Measurements from ENCODE around the gene VIPR2. TPM values are rescaled to one million over a fixed set of nuclear protein-coding genes. Genes with fewer than 3 reads are reported as not detected.
"Not testable (repeated sequence)": the region's sequence is repeated elsewhere in the genome, so short reads cannot be mapped to it uniquely, and the experiment has no call there.

VIPR2 gene
- total and polyA plus RNA-seq, 2 donors = 6.9 to 22.8 TPM

- H3K36me3 ChIP-seq (ENCODE audit: control insufficient read depth in 2 of 2, insufficient read depth in 2 of 2, low read length in 1 of 2) = no peaks in the 10 kb centered on the region
- H3K4me1 ChIP-seq (ENCODE audit: control insufficient read depth in 2 of 2, insufficient read depth in 2 of 2, low read length in 2 of 2) = no peaks in the 10 kb centered on the region
- peaks cover 2 to 27% of the 10 kb centered on the region in 2 donors for H3K27me3 ChIP-seq (ENCODE audit: control insufficient read depth in 2 of 2, insufficient read depth in 1 of 2, low read length in 1 of 2)
- no peak overlapping the region for H3K4me3 ChIP-seq (ENCODE audit: low read length in 2 of 2)
- no peak overlapping the region for H3K27ac ChIP-seq (ENCODE audit: low read depth in 1 of 2, low read length in 1 of 2)
- no peak for DNase-seq (ENCODE audit: low read depth in 6 of 9, low spot score in 9 of 9)
- H3K9me3 ChIP-seq (ENCODE audit: control insufficient read depth in 2 of 2, insufficient read depth in 1 of 2, low read length in 1 of 2) = peaks cover 0 to 5% of the 10 kb centered on the region in 2 donors
- WGBS = 94% methylated on average over 13 of the region's 13 CpGs
Observed at GRCh38 chr7:159000070-159000469, 144.6 kb downstream of the VIPR2 start.

- 94% methylated on average over 21 of the region's 21 CpGs for WGBS
- Histone ChIP-seq H3K36me3 (ENCODE audit: control insufficient read depth in 2 of 2, insufficient read depth in 2 of 2, low read length in 1 of 2) (no peaks in the 10 kb centered on the region), H3K27ac (ENCODE audit: low read depth in 1 of 2, low read length in 1 of 2) (no peak overlapping the region), H3K27me3 (ENCODE audit: control insufficient read depth in 2 of 2, insufficient read depth in 1 of 2, low read length in 1 of 2) (peaks cover 2 to 30% of the 10 kb centered on the region in 2 donors), H3K9me3 (ENCODE audit: control insufficient read depth in 2 of 2, insufficient read depth in 1 of 2, low read length in 1 of 2) (peaks cover 0 to 5% of the 10 kb centered on the region in 2 donors), H3K4me3 (ENCODE audit: low read length in 2 of 2) (no peak overlapping the region), H3K4me1 (ENCODE audit: control insufficient read depth in 2 of 2, insufficient read depth in 2 of 2, low read length in 2 of 2) (no peaks in the 10 kb centered on the region)
- DNase-seq (ENCODE audit: low read depth in 6 of 9, low spot score in 9 of 9) = no peak
Observed at GRCh38 chr7:158999496-158999895, 145.2 kb downstream of the VIPR2 start.

- not testable (repeated sequence) for H3K4me3 ChIP-seq (ENCODE audit: low read length in 2 of 2); H3K4me1 ChIP-seq (ENCODE audit: control insufficient read depth in 2 of 2, insufficient read depth in 2 of 2, low read length in 2 of 2); H3K27ac ChIP-seq (ENCODE audit: low read depth in 1 of 2, low read length in 1 of 2); H3K9me3 ChIP-seq (ENCODE audit: control insufficient read depth in 2 of 2, insufficient read depth in 1 of 2, low read length in 1 of 2); DNase-seq (ENCODE audit: low read depth in 6 of 9, low spot score in 9 of 9); H3K36me3 ChIP-seq (ENCODE audit: control insufficient read depth in 2 of 2, insufficient read depth in 2 of 2, low read length in 1 of 2)
- 79% methylated on average over 7 of the region's 9 CpGs for WGBS
- peaks cover 12 to 43% of the 10 kb centered on the region in 2 donors for H3K27me3 ChIP-seq (ENCODE audit: control insufficient read depth in 2 of 2, insufficient read depth in 1 of 2, low read length in 1 of 2)
Observed at GRCh38 chr7:158998261-158998660, 146.4 kb downstream of the VIPR2 start.

GRCh38 chr7:158997471-158997870 lies 147.2 kb downstream of the VIPR2 start:
- peaks cover 17 to 51% of the 10 kb centered on the region in 2 donors for H3K27me3 ChIP-seq (ENCODE audit: control insufficient read depth in 2 of 2, insufficient read depth in 1 of 2, low read length in 1 of 2)

GRCh38 chr7:158997110-158997453 lies 147.6 kb downstream of the VIPR2 start:
- Histone ChIP-seq H3K36me3 (ENCODE audit: control insufficient read depth in 2 of 2, insufficient read depth in 2 of 2, low read length in 1 of 2) (no peaks in the 10 kb centered on the region), H3K4me3 (ENCODE audit: low read length in 2 of 2) (no peak overlapping the region), H3K9me3 (ENCODE audit: control insufficient read depth in 2 of 2, insufficient read depth in 1 of 2, low read length in 1 of 2) (peaks cover 1 to 9% of the 10 kb centered on the region in 2 donors), H3K27me3 (ENCODE audit: control insufficient read depth in 2 of 2, insufficient read depth in 1 of 2, low read length in 1 of 2) (peaks cover 20 to 55% of the 10 kb centered on the region in 2 donors), H3K4me1 (ENCODE audit: control insufficient read depth in 2 of 2, insufficient read depth in 2 of 2, low read length in 2 of 2) (no peaks in the 10 kb centered on the region), H3K27ac (ENCODE audit: low read depth in 1 of 2, low read length in 1 of 2) (no peak overlapping the region)
- DNase-seq (ENCODE audit: low read depth in 6 of 9, low spot score in 9 of 9) = no peak
- 50% methylated on average over 32 of the region's 32 CpGs for WGBS

More at GRCh38 chr7:158997471-158997870, 147.2 kb downstream of the VIPR2 start:
- no peak for DNase-seq (ENCODE audit: low read depth in 6 of 9, low spot score in 9 of 9)
- H3K36me3 ChIP-seq (ENCODE audit: control insufficient read depth in 2 of 2, insufficient read depth in 2 of 2, low read length in 1 of 2) = no peaks in the 10 kb centered on the region
- H3K9me3 ChIP-seq (ENCODE audit: control insufficient read depth in 2 of 2, insufficient read depth in 1 of 2, low read length in 1 of 2) = peaks cover 1 to 9% of the 10 kb centered on the region in 2 donors
- no peak overlapping the region for H3K4me3 ChIP-seq (ENCODE audit: low read length in 2 of 2)
- H3K4me1 ChIP-seq (ENCODE audit: control insufficient read depth in 2 of 2, insufficient read depth in 2 of 2, low read length in 2 of 2) = no peaks in the 10 kb centered on the region
- no peak overlapping the region for H3K27ac ChIP-seq (ENCODE audit: low read depth in 1 of 2, low read length in 1 of 2)
- 87% methylated on average over 22 of the region's 22 CpGs for WGBS

GRCh38 chr7:158996214-158997109 lies 148.2 kb downstream of the VIPR2 start:
- Histone ChIP-seq H3K9me3 (ENCODE audit: control insufficient read depth in 2 of 2, insufficient read depth in 1 of 2, low read length in 1 of 2) (peaks cover 1 to 3% of the 10 kb centered on the region in 2 donors), H3K27me3 (ENCODE audit: control insufficient read depth in 2 of 2, insufficient read depth in 1 of 2, low read length in 1 of 2) (peaks cover 22 to 61% of the 10 kb centered on the region in 2 donors), H3K27ac (ENCODE audit: low read depth in 1 of 2, low read length in 1 of 2) (no peak overlapping the region), H3K4me1 (ENCODE audit: control insufficient read depth in 2 of 2, insufficient read depth in 2 of 2, low read length in 2 of 2) (no peaks in the 10 kb centered on the region), H3K4me3 (ENCODE audit: low read length in 2 of 2) (no peak overlapping the region), H3K36me3 (ENCODE audit: control insufficient read depth in 2 of 2, insufficient read depth in 2 of 2, low read length in 1 of 2) (no peaks in the 10 kb centered on the region)
- DNase-seq (ENCODE audit: low read depth in 6 of 9, low spot score in 9 of 9) = no peak
- 80% methylated on average over 47 of the region's 47 CpGs for WGBS

- 96% methylated on average over 17 of the region's 17 CpGs for WGBS
- H3K4me3 ChIP-seq (ENCODE audit: low read length in 2 of 2) = no peak overlapping the region
- no peak for DNase-seq (ENCODE audit: low read depth in 6 of 9, low spot score in 9 of 9)
- peaks cover 24 to 68% of the 10 kb centered on the region in 2 donors for H3K27me3 ChIP-seq (ENCODE audit: control insufficient read depth in 2 of 2, insufficient read depth in 1 of 2, low read length in 1 of 2)
- no peak overlapping the region for H3K27ac ChIP-seq (ENCODE audit: low read depth in 1 of 2, low read length in 1 of 2)
- H3K9me3 ChIP-seq (ENCODE audit: control insufficient read depth in 2 of 2, insufficient read depth in 1 of 2, low read length in 1 of 2) = peaks cover 1 to 3% of the 10 kb centered on the region in 2 donors
- no peaks in the 10 kb centered on the region for H3K4me1 ChIP-seq (ENCODE audit: control insufficient read depth in 2 of 2, insufficient read depth in 2 of 2, low read length in 2 of 2)
- H3K36me3 ChIP-seq (ENCODE audit: control insufficient read depth in 2 of 2, insufficient read depth in 2 of 2, low read length in 1 of 2) = no peaks in the 10 kb centered on the region
Observed at GRCh38 chr7:158995514-158995913, 149.2 kb downstream of the VIPR2 start.

- WGBS = 95% methylated on average over 6 of the region's 6 CpGs
- Histone ChIP-seq H3K36me3 (ENCODE audit: control insufficient read depth in 2 of 2, insufficient read depth in 2 of 2, low read length in 1 of 2) (no peaks in the 10 kb centered on the region), H3K27me3 (ENCODE audit: control insufficient read depth in 2 of 2, insufficient read depth in 1 of 2, low read length in 1 of 2) (peaks cover 24 to 69% of the 10 kb centered on the region in 2 donors), H3K4me3 (ENCODE audit: low read length in 2 of 2) (no peak overlapping the region), H3K27ac (ENCODE audit: low read depth in 1 of 2, low read length in 1 of 2) (no peak overlapping the region), H3K4me1 (ENCODE audit: control insufficient read depth in 2 of 2, insufficient read depth in 2 of 2, low read length in 2 of 2) (no peaks in the 10 kb centered on the region), H3K9me3 (ENCODE audit: control insufficient read depth in 2 of 2, insufficient read depth in 1 of 2, low read length in 1 of 2) (peaks cover 1 to 3% of the 10 kb centered on the region in 2 donors)
- DNase-seq (ENCODE audit: low read depth in 6 of 9, low spot score in 9 of 9) = no peak
Observed at GRCh38 chr7:158994687-158995086, 150.0 kb downstream of the VIPR2 start.

GRCh38 chr7:158993591-158993990 lies 151.1 kb downstream of the VIPR2 start:
- Histone ChIP-seq H3K36me3 (ENCODE audit: control insufficient read depth in 2 of 2, insufficient read depth in 2 of 2, low read length in 1 of 2) (no peaks in the 10 kb centered on the region), H3K9me3 (ENCODE audit: control insufficient read depth in 2 of 2, insufficient read depth in 1 of 2, low read length in 1 of 2) (peaks cover 1 to 3% of the 10 kb centered on the region in 2 donors), H3K27ac (ENCODE audit: low read depth in 1 of 2, low read length in 1 of 2) (no peak overlapping the region), H3K4me3 (ENCODE audit: low read length in 2 of 2) (no peak overlapping the region), H3K27me3 (ENCODE audit: control insufficient read depth in 2 of 2, insufficient read depth in 1 of 2, low read length in 1 of 2) (peaks cover 24 to 69% of the 10 kb centered on the region in 2 donors), H3K4me1 (ENCODE audit: control insufficient read depth in 2 of 2, insufficient read depth in 2 of 2, low read length in 2 of 2) (no peaks in the 10 kb centered on the region)
- WGBS = 94% methylated on average over 12 of the region's 12 CpGs
- DNase-seq (ENCODE audit: low read depth in 6 of 9, low spot score in 9 of 9) = no peak

All from thymus (tissue), 11 donors.